Mucosa of rectum (tissue), 2 donors: ENCODE results near the gene CLDN34.

Experiments used
- H3K27ac ChIP-seq, 2 donors: one replicate each; pipeline ENCODE4 v1.7.0; 2013; ENCODE audit warnings: inconsistent platforms in 2 of 2, low read depth in 2 of 2, low read length in 2 of 2
- H3K27me3 ChIP-seq, 2 donors: one replicate each; pipeline ENCODE4 v1.7.0; 2013; ENCODE audit warnings: low read length in 2 of 2; ENCODE audit not compliant: control insufficient read depth in 2 of 2, insufficient read depth in 2 of 2
- H3K36me3 ChIP-seq, 2 donors: one replicate each; pipeline ENCODE4 v1.7.0; 2013; ENCODE audit warnings: low read length in 2 of 2; ENCODE audit not compliant: control insufficient read depth in 2 of 2, insufficient read depth in 2 of 2
- H3K4me1 ChIP-seq, 2 donors: one replicate each; pipeline ENCODE4 v1.7.0; 2013; ENCODE audit warnings: low read length in 2 of 2, mild to moderate bottlenecking in 1 of 2; ENCODE audit not compliant: control insufficient read depth in 2 of 2, insufficient read depth in 2 of 2
- H3K4me3 ChIP-seq, 2 donors: one replicate each; pipeline ENCODE4 v1.7.0; 2013; ENCODE audit warnings: low read length in 2 of 2
- H3K9ac ChIP-seq, 2 donors: one replicate each; pipeline ENCODE4 v1.7.0; 2013; ENCODE audit warnings: low read length in 2 of 2, low read depth in 1 of 2, mild to moderate bottlenecking in 1 of 2
- H3K9me3 ChIP-seq, 2 donors: one replicate each; pipeline ENCODE4 v1.7.0; 2013; ENCODE audit warnings: low read length in 2 of 2; ENCODE audit not compliant: control insufficient read depth in 2 of 2
- donor health status: healthy.
- donor health status: Normal muscosa, but diverticular disease.

CLDN34 gene

GRCh38 chrX:9940421-9940820, 26.7 kb upstream of the CLDN34 start:
- H3K9me3 ChIP-seq, result no peaks in the 10 kb centered on the region
- H3K27ac ChIP-seq, result no peak overlapping the region
- no peaks in the 10 kb centered on the region for H3K27me3 ChIP-seq
- H3K4me3 ChIP-seq, result no peak overlapping the region
- no peak overlapping the region for H3K9ac ChIP-seq
- peaks cover 0 to 2% of the 10 kb centered on the region in 2 donors for H3K4me1 ChIP-seq
- peaks cover 0 to 3% of the 10 kb centered on the region in 2 donors for H3K36me3 ChIP-seq

GRCh38 chrX:9942086-9942485, 25.1 kb upstream of the CLDN34 start:
- Histone ChIP-seq H3K9ac (no peak overlapping the region), H3K4me3 (no peak overlapping the region), H3K9me3 (no peaks in the 10 kb centered on the region), H3K27me3 (no peaks in the 10 kb centered on the region), H3K4me1 (peaks cover 0 to 2% of the 10 kb centered on the region in 2 donors), H3K27ac (no peak overlapping the region), H3K36me3 (peaks cover 0 to 3% of the 10 kb centered on the region in 2 donors)

- H3K9ac ChIP-seq, result no peak overlapping the region
- H3K4me1 ChIP-seq, result peaks cover 0 to 2% of the 10 kb centered on the region in 2 donors
- no peak overlapping the region for H3K27ac ChIP-seq
- no peaks in the 10 kb centered on the region for H3K9me3 ChIP-seq
- no peak overlapping the region for H3K4me3 ChIP-seq
- peaks cover 0 to 3% of the 10 kb centered on the region in 2 donors for H3K36me3 ChIP-seq
- no peaks in the 10 kb centered on the region for H3K27me3 ChIP-seq
These were observed 23.7 kb upstream of the CLDN34 start for GRCh38 chrX:9943420-9943819.

DNA sequence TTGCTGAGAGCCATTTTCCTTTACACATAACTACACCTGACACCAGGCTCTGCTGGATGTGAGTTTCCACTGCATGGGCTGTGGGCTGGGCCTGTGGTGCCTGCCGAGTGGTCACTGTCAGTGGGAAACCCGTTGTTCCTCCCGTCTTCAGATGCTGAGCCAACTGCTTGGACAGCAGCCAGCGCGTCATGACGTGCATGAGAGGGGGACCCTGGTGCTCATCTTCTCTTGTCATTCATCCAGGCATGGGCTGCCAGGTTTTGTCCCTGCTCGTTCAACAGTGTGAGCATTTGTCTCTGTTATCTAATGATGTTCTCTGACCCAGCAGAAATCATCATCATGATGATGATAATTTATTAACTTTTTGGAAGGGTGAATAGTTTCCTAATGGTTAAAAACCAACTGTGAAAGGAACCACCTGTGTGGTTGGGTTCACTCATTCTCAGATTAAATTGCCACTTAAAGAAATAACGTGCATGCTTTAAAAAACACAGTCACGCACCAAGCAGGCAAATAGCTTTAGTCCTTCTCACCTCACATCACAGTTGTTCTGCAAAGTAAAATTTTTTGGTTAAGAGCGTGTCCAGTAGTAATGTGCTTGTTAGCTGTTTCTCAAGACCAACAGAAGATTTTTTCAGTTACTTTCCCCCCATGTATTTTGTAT, 19.9 kb upstream of the CLDN34 start:
- Histone ChIP-seq H3K27ac (no peak overlapping the region), H3K4me1 (peaks cover 0 to 2% of the 10 kb centered on the region in 2 donors), H3K9ac (no peak overlapping the region), H3K36me3 (no peaks in the 10 kb centered on the region), H3K9me3 (no peaks in the 10 kb centered on the region), H3K4me3 (no peak overlapping the region), H3K27me3 (no peaks in the 10 kb centered on the region)

- H3K9ac ChIP-seq, result no peak overlapping the region
- H3K4me1 ChIP-seq, result no peaks in the 10 kb centered on the region
- no peaks in the 10 kb centered on the region for H3K27me3 ChIP-seq
- H3K9me3 ChIP-seq, result no peaks in the 10 kb centered on the region
- no peak overlapping the region for H3K27ac ChIP-seq
- no peak overlapping the region for H3K4me3 ChIP-seq
- no peaks in the 10 kb centered on the region for H3K36me3 ChIP-seq
These were observed 18.8 kb upstream of the CLDN34 start for GRCh38 chrX:9948406-9948805.

DNA sequence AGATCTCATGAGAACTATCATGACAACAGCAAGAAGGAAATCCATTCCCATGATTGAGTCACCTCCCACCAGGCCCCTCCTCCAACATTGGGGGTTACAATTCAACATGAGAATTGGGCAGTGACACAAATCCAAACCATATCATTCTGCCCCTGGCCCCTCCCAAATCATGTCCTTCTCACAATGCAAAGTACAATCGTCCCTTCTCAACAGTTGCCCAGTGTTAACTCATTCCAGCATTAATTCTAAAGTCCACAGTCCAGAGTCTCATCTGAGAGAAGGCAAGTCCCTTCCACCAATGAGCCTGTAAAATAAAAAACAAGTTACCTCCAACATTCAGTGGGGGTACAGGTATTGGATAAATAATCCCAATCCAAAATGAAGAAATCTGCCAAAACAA, 14.9 kb upstream of the CLDN34 start:
- Histone ChIP-seq H3K27me3 (no peaks in the 10 kb centered on the region), H3K9ac (no peak overlapping the region), H3K36me3 (no peaks in the 10 kb centered on the region), H3K4me1 (no peaks in the 10 kb centered on the region), H3K27ac (no peak overlapping the region), H3K4me3 (no peak overlapping the region), H3K9me3 (no peaks in the 10 kb centered on the region)

DNA sequence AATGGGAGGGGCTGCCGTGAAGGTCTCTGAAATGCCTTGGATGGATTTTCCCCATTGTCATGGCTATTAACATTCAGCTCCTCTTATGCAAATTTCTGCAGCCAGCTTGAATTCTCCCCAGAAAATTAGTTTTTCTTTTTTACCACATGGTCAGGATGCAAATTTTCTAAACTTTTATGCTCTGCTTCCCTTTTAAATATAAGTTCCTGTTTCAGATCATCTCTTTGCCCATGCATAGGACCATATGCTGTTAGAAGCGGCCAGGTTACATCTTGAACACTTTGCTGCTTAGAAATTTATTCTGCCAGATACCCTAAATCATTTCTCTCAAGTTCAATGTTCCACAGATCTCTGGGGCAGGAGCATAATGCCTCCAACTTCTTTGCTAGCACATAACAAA, 13.8 kb upstream of the CLDN34 start:
- no peak overlapping the region for H3K4me3 ChIP-seq

GRCh38 chrX:9955506-9955905, 11.7 kb upstream of the CLDN34 start:
- Histone ChIP-seq H3K27me3 (no peaks in the 10 kb centered on the region), H3K36me3 (no peaks in the 10 kb centered on the region), H3K4me3 (no peak overlapping the region), H3K4me1 (no peaks in the 10 kb centered on the region), H3K27ac (no peak overlapping the region), H3K9ac (no peak overlapping the region), H3K9me3 (no peaks in the 10 kb centered on the region)

More for the DNA sequence above, 13.8 kb upstream of the CLDN34 start:
- H3K27ac ChIP-seq, result no peak overlapping the region
- no peaks in the 10 kb centered on the region for H3K9me3 ChIP-seq
- no peaks in the 10 kb centered on the region for H3K27me3 ChIP-seq
- H3K36me3 ChIP-seq, result no peaks in the 10 kb centered on the region
- no peak overlapping the region for H3K9ac ChIP-seq
- no peaks in the 10 kb centered on the region for H3K4me1 ChIP-seq

DNA sequence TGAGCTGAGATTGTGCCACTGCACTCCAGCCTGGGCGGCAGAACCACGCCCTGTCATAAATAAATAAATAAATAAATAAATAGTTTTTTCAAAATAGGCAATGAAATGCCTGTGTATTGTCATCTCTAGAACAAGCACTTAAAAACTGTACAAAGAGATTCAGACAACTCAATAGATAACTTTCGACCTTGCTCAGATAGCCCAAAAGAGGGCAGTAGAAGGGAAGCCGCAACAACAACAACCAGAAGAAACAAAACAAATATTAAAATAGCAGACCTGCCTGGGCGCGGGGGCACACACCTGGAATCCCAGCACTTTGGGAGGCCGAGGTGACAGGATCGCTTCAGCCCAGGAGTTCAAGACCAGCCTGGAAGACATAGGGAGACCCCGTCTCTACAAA, 9.4 kb upstream of the CLDN34 start:
- Histone ChIP-seq H3K9me3 (no peaks in the 10 kb centered on the region), H3K27ac (no peak overlapping the region), H3K27me3 (no peaks in the 10 kb centered on the region), H3K4me1 (no peaks in the 10 kb centered on the region), H3K36me3 (no peaks in the 10 kb centered on the region), H3K9ac (no peak overlapping the region), H3K4me3 (no peak overlapping the region)

DNA sequence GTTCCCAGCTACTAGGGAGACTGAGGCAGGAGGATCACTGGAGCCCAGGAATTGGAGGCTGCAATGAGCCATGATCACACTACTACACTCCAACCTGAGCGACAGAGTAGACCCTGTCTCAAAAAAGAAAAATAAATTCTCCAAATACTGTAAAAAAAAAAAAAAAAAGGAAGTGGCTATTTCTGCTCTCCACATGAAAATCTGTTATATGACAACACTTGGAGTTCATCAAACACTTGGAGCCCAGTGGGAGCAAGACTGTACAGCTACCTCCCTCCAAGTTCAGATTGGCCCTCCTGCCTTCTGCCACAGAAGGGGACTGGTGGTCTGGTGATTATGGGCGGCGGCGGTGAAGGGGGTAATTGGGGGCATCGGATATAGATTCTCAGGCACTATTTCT, 9.0 kb upstream of the CLDN34 start:
- Histone ChIP-seq H3K27ac (no peak overlapping the region), H3K36me3 (no peaks in the 10 kb centered on the region), H3K9ac (no peak overlapping the region), H3K27me3 (no peaks in the 10 kb centered on the region), H3K9me3 (no peaks in the 10 kb centered on the region), H3K4me3 (no peak overlapping the region), H3K4me1 (no peaks in the 10 kb centered on the region)

- Histone ChIP-seq H3K4me1 (no peaks in the 10 kb centered on the region), H3K9ac (no peak overlapping the region), H3K4me3 (no peak overlapping the region), H3K36me3 (no peaks in the 10 kb centered on the region), H3K27ac (no peak overlapping the region), H3K27me3 (no peaks in the 10 kb centered on the region), H3K9me3 (no peaks in the 10 kb centered on the region)
These were observed 5.4 kb upstream of the CLDN34 start for GRCh38 chrX:9961750-9962149.
